Naive thymus-derived CD4-positive, alpha-beta T cell (primary cell): ENCODE measurements around the gene CC2D1A. TPM values are rescaled to one million over a fixed set of nuclear protein-coding genes. Genes with fewer than 3 reads are reported as not detected.
A peak's percentile ranks its signal among the peaks of the same experiment; 100 is the strongest.
"Not testable (repeated sequence)": the region's sequence is repeated elsewhere in the genome, so short reads cannot be mapped to it uniquely, and the experiment has no call there.

ENCODE experiments used
- ATAC-seq: fragments of 150-1000 bp; cut with Tn5 transposase; 2 replicates; pipeline ENCODE4 v1.10.0; 2021; ENCODE audit warnings: mild to moderate bottlenecking, moderate library complexity
- CTCF ChIA-PET: fragments of 350-600 bp; sonication (Branson Sonifier 250); formaldehyde crosslinking; loops from one replicate; lab custom pipeline; 2021; ENCODE audit warnings: antibody characterized with exemption; lab: Charles Lee
- POLR2A ChIA-PET: fragments of 350-600 bp; sonication (Branson Sonifier 250); formaldehyde crosslinking; loops from one replicate; lab custom pipeline; 2021; ENCODE audit warnings: antibody characterized with exemption, inconsistent platforms; lab: Charles Lee
- DNase-seq, 9 donors: peaks; one replicate each; pipeline versions ENCODE4 v3.0.0 to v3.0.0-alpha.2; 2020 to 2022; ENCODE audit warnings: mixed read lengths in 1 of 9
- H3K27ac ChIP-seq: one replicate; pipeline ENCODE4 v1.7.0; 2013; ENCODE audit warnings: mild to moderate bottlenecking, low read depth, low read length, moderate library complexity
- H3K27me3 ChIP-seq, 2 donors: one replicate each; pipeline ENCODE4 v1.7.0; 2013; ENCODE audit warnings: low read length in 2 of 2, mild to moderate bottlenecking in 2 of 2, moderate library complexity in 2 of 2; ENCODE audit not compliant: control insufficient read depth in 2 of 2, insufficient read depth in 2 of 2
- H3K36me3 ChIP-seq, 3 experiments: 1 replicate in 2 of 3; 2 replicates in 1 of 3; pipeline ENCODE4 v1.7.0; 2013; ENCODE audit warnings: low read length in 3 of 3, mild to moderate bottlenecking in 3 of 3, moderate library complexity in 1 of 3; ENCODE audit not compliant: insufficient read depth in 3 of 3, control insufficient read depth in 2 of 3
- H3K4me1 ChIP-seq, 2 donors: one replicate each; pipeline ENCODE4 v1.7.0; 2013; ENCODE audit warnings: low read length in 2 of 2, mild to moderate bottlenecking in 2 of 2, moderate library complexity in 1 of 2; ENCODE audit not compliant: control insufficient read depth in 2 of 2, insufficient read depth in 2 of 2
- H3K4me3 ChIP-seq: 2 replicates; pipeline ENCODE4 v1.7.0; 2013; ENCODE audit warnings: mild to moderate bottlenecking, low read length
- H3K9me3 ChIP-seq, 3 experiments: 1 replicate in 2 of 3; 2 replicates in 1 of 3; pipeline ENCODE4 v1.7.0; 2013; ENCODE audit warnings: low read length in 3 of 3; ENCODE audit not compliant: control insufficient read depth in 2 of 3
- H3K27ac Mint-ChIP-seq, 9 donors: one replicate each; pipeline ENCODE4 v1.8.0; 2020 to 2022; ENCODE audit warnings: mixed read lengths in 9 of 9, mild to moderate bottlenecking in 8 of 9, moderate library complexity in 5 of 9, inconsistent platforms in 2 of 9
- H3K27me3 Mint-ChIP-seq, 5 donors: one replicate each; pipeline ENCODE4 v1.8.0; 2021 to 2022; ENCODE audit warnings: mixed read lengths in 5 of 5, mild to moderate bottlenecking in 1 of 5
- H3K36me3 Mint-ChIP-seq, 5 donors: one replicate each; pipeline ENCODE4 v1.8.0; 2020 to 2022; ENCODE audit warnings: mixed read lengths in 5 of 5, mild to moderate bottlenecking in 3 of 5, inconsistent platforms in 1 of 5
- H3K4me1 Mint-ChIP-seq, 7 donors: one replicate each; pipeline ENCODE4 v1.8.0; 2020 to 2022; ENCODE audit warnings: mixed read lengths in 7 of 7, mild to moderate bottlenecking in 3 of 7, inconsistent platforms in 1 of 7
- H3K4me3 Mint-ChIP-seq, 10 donors: one replicate each; pipeline ENCODE4 v1.8.0; 2020 to 2022; ENCODE audit warnings: mild to moderate bottlenecking in 10 of 10, mixed read lengths in 10 of 10, moderate library complexity in 6 of 10, inconsistent platforms in 2 of 10
- H3K9me3 Mint-ChIP-seq, 11 donors: one replicate each; pipeline ENCODE4 v1.8.0; 2020 to 2022; ENCODE audit warnings: mixed read lengths in 11 of 11, mild to moderate bottlenecking in 4 of 11, inconsistent platforms in 1 of 11, moderate library complexity in 1 of 11
- intact Hi-C, 2 donors: fragments of 100-400 bp; cut with micrococcal nuclease; formaldehyde crosslinking; loops; one replicate each; pipeline ENCODE4 v1.15.1; 2023
- polyA plus RNA-seq, 2 donors: library from polyadenylated mRNA; unstranded; fragments of 300-500 nt; fragmentation: Illumina TruSeq; gene quantifications; one replicate each; pipeline ENCODE4 v1.2.3, GENCODE V29; 2021
- total RNA-seq, 6 experiments: library from RNA in 5 of 6; stranded (reverse) in 5 of 6; gene quantifications; 1 replicate in 5 of 6; 2 replicates in 1 of 6; pipeline ENCODE4 v1.2.3 and lab custom pipeline; 2021 to 2026

CC2D1A gene
- total and polyA plus RNA-seq, 7 experiments from 2014 or later = 4.1 to 33.1 (median 28.8) TPM

DNA sequence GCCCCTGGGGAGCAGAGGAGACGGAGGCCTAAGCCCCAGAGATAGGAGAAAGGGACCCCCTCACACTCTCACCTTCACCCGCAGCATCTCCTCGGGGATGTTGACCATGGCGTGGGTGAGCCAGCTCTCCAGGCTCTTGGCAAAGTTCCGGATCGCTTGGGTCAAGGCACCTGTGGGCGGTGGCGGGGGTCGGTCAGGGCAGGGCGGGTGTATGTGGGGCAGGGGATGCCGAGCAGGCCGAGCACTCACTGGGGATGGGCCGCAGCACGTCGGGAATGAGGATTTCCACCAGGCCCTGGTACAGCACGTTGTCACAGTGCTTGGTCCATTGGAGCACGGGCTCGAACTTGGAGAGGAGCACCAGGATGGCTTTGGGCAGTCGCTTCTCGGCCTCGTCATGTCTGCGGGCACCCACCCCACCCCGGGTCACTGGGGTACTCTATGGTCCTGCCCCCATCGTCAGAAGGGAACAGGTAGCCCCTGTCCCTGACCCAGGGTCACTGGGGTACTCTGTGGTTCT is 59.4 kb downstream of the CC2D1A start:
- peak overlapping the region in 1 of 9 donors; percentile 10 for H3K27ac Mint-ChIP-seq
- Histone ChIP-seq H3K27me3 (no peaks in the 10 kb centered on the region), H3K4me3 (no peak overlapping the region), H3K27ac (no peak overlapping the region), H3K4me1 (no peaks in the 10 kb centered on the region), H3K9me3 (no peaks in the 10 kb centered on the region), H3K36me3 (peaks cover 0 to 82% (median 0%) of the 10 kb centered on the region in 3 experiments)
- ATAC-seq = no peak
- DNase-seq = no peak
- no peaks in the 10 kb centered on the region for H3K27me3 Mint-ChIP-seq
- peaks cover 0 to 20% (median 10%) of the 10 kb centered on the region in 5 donors for H3K36me3 Mint-ChIP-seq
- peaks cover 0 to 2% (median 0%) of the 10 kb centered on the region in 7 donors for H3K4me1 Mint-ChIP-seq
- H3K4me3 Mint-ChIP-seq = no peak overlapping the region
- ChIA-PET CTCF (no interaction called here), POLR2A (no interaction called here)
- intact Hi-C loops = no loop called here
- no peaks in the 10 kb centered on the region for H3K9me3 Mint-ChIP-seq

DNA sequence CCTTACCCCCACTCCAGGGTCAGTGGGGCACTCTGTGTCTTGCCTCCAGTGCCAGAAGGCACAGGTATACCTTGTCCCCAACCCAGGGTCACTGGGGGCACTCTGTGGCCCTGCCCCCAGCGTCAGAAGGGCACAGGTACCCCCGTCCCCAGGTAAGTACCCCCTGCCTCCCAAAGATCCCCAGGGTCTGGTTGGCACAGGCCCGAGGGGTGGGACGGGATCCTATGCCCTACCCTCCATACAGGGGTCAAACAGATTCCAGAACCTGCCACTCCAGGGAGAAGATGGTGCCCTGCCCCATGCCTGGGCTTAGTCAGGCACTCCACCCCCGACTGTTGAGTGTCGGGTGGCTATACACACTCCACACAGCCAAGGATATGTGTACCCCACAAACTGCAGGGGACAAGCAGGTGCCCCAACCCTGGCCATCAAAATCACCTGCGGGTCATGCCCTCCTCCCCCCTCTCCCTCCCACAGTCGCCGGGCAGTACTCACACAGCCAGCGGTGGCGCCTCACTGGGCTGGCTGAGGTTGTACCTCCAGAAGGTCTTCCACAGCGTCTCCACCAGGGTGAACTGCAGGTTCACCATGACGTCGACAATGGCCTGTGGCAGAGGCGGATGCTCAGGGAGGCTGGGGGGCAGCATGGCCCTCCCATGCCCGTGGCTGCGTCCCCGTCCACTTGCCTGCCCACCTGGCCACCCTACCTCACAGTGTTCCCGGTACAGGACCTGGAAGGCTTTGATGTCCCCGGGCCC is 60.1 kb downstream of the CC2D1A start:
- H3K4me1 ChIP-seq = no peaks in the 10 kb centered on the region
- DNase-seq = no peak
- H3K4me3 ChIP-seq = no peak overlapping the region
- POLR2A ChIA-PET = no interaction called here
- no peak for ATAC-seq
- no peaks in the 10 kb centered on the region for H3K9me3 ChIP-seq
- H3K36me3 ChIP-seq = peaks cover 0 to 77% (median 0%) of the 10 kb centered on the region in 3 experiments
- Mint-ChIP-seq H3K36me3 (peaks cover 0 to 20% (median 10%) of the 10 kb centered on the region in 5 donors), H3K9me3 (no peaks in the 10 kb centered on the region), H3K27me3 (no peaks in the 10 kb centered on the region), H3K4me3 (no peak overlapping the region), H3K4me1 (peaks cover 0 to 2% (median 0%) of the 10 kb centered on the region in 7 donors), H3K27ac (no peak overlapping the region)
- intact Hi-C loops = no loop called here
- H3K27ac ChIP-seq = no peak overlapping the region
- no peaks in the 10 kb centered on the region for H3K27me3 ChIP-seq
- CTCF ChIA-PET = no interaction called here

DNA sequence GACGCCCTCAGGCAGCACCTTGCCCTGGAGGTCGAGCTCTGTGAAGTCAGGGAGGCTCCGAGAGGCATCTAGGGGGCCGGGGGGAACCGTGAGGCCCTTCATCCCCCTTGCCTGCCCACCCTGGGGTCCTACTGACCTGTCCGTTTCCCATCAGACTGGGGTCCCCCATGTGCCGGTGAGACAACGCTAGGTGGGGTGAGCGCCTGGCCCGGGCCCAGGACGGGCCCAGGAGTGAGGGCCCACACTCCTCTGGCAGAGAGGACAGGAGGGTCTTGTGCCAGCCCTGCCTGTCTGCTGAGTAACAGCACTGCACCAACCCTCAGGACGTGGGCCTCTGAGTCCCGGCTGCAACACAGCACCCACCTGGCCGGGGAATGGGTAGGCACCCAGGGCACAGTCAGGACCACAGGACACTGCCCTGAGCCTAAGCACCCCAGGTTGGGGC is 60.7 kb downstream of the CC2D1A start:
- H3K36me3 Mint-ChIP-seq = peaks cover 0 to 15% (median 5%) of the 10 kb centered on the region in 5 donors

DNA sequence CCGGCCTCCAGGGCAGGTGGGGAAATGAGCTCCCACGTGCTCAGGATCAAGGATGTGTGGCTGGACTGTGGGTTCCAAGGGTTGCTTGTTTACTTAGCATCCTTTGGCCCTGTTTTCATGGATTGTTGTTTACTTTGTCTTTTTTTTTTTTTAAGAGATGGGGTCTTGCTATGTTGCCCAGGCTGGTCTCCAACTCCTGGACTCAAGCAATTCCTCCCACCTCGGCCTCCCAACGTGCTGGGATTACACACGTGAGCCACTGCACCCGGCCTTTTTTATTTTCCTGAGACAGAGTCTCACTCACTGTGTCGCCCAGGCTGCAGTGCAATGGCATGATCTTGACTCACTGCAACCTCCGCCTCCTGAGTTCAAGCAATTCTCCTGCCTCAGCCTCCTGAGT is 61.2 kb downstream of the CC2D1A start:
- intact Hi-C loops, H3K4me1 Mint-ChIP-seq, H3K27me3 ChIP-seq, H3K27me3 Mint-ChIP-seq, H3K9me3 Mint-ChIP-seq, DNase-seq, H3K4me3 ChIP-seq, H3K4me3 Mint-ChIP-seq, H3K27ac ChIP-seq, H3K9me3 ChIP-seq, ATAC-seq, H3K4me1 ChIP-seq, CTCF ChIA-PET: not testable (repeated sequence)
- Mint-ChIP-seq H3K36me3 (peaks cover 0 to 15% (median 5%) of the 10 kb centered on the region in 5 donors), H3K27ac (peak overlapping the region in 1 of 9 donors; percentile 8)
- POLR2A ChIA-PET = interaction anchor here (0.6 kb wide), 1 partner anchor 921 kb away, joined by 3 read pairs; no protein-coding TSS in a partner anchor
- peaks cover 0 to 73% (median 0%) of the 10 kb centered on the region in 3 experiments for H3K36me3 ChIP-seq

More for the DNA sequence above, 60.7 kb downstream of the CC2D1A start:
- H3K27me3 ChIP-seq = no peaks in the 10 kb centered on the region
- H3K36me3 ChIP-seq = peaks cover 0 to 77% (median 0%) of the 10 kb centered on the region in 3 experiments
- H3K27ac ChIP-seq = no peak overlapping the region
- ATAC-seq (no peak), DNase-seq (no peak)
- Mint-ChIP-seq H3K4me1 (peaks cover 0 to 2% (median 0%) of the 10 kb centered on the region in 7 donors), H3K27me3 (no peaks in the 10 kb centered on the region), H3K9me3 (no peaks in the 10 kb centered on the region), H3K27ac (no peak overlapping the region), H3K4me3 (no peak overlapping the region)
- ChIA-PET POLR2A (interaction anchor here (0.6 kb wide), 1 partner anchor 920 kb away, joined by 3 read pairs; no protein-coding TSS in a partner anchor), CTCF (no interaction called here)
- no peaks in the 10 kb centered on the region for H3K4me1 ChIP-seq
- H3K9me3 ChIP-seq = no peaks in the 10 kb centered on the region
- intact Hi-C loops = no loop called here
- H3K4me3 ChIP-seq = no peak overlapping the region

DNA sequence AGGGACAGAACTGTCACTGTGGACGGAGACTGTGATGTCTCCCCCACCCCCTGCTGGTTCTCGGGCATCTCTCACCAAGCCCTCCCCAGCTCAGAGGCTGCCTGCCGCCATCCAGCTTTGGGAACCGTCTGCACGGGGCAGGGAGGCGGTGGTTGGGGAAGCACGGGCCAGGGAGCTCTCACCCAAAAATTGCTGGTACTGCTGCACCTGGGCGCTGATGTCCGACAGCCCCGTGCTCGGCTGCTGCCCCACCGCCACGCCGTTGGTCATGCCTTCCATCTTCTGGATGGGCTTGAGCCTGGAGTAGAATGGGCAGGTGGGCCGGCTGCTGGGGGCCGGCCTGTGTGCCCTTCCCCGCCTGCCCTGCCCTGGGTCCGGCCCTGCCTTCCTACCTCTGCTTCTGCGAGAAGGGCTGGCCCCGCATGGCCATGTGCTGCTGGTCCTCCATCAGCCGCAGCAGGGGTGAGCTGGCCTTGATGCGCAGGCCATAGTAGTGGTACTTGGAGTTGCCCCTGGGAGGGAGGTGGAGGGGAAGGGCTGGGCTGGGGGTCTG is 62.5 kb downstream of the CC2D1A start:
- ATAC-seq (no peak), DNase-seq (no peak)
- Mint-ChIP-seq H3K27me3 (no peaks in the 10 kb centered on the region), H3K9me3 (no peaks in the 10 kb centered on the region), H3K27ac (no peak overlapping the region), H3K4me3 (no peak overlapping the region), H3K4me1 (peaks cover 0 to 4% (median 0%) of the 10 kb centered on the region in 7 donors), H3K36me3 (peaks cover 0 to 18% (median 5%) of the 10 kb centered on the region in 5 donors)
- Histone ChIP-seq H3K4me3 (no peak overlapping the region), H3K4me1 (no peaks in the 10 kb centered on the region), H3K9me3 (no peaks in the 10 kb centered on the region), H3K27me3 (no peaks in the 10 kb centered on the region), H3K27ac (no peak overlapping the region), H3K36me3 (peaks cover 0 to 73% (median 0%) of the 10 kb centered on the region in 3 experiments)
- ChIA-PET CTCF (no interaction called here), POLR2A (interaction anchor here (0.6 to 1.0 kb wide), 2 partner anchors 10 to 261 kb away, joined by 3 read pairs; no protein-coding TSS in a partner anchor)
- intact Hi-C loops = no loop called here

DNA sequence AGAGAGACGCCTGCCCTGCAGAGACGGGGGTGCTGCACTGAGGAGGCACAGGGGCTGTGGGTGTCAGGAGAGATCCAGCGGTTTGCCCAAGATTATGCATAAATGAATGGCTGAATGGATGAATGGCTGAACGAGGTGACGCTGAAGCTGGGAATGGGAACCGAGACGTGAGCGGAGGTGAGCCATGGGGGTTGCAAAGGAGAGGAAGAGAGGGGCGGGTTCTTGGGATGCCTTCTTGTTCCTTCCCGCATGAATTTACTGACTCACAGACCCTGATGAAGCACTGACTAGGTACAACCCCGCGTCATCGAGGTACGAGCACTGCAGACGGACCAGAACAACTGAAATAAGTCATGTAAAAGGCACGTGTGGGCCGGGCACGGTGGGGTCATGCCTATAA is 63.0 kb downstream of the CC2D1A start:
- ChIA-PET CTCF (interaction anchor here (0.6 kb wide), 1 partner anchor 16 kb away, joined by 3 read pairs; no protein-coding TSS in a partner anchor), POLR2A (no interaction called here)
- no peaks in the 10 kb centered on the region for H3K27me3 Mint-ChIP-seq
- intact Hi-C loops = no loop called here
- peaks cover 0 to 19% (median 6%) of the 10 kb centered on the region in 5 donors for H3K36me3 Mint-ChIP-seq
- Histone ChIP-seq H3K4me3 (no peak overlapping the region), H3K9me3 (no peaks in the 10 kb centered on the region), H3K27me3 (no peaks in the 10 kb centered on the region), H3K4me1 (peaks cover 0 to 3% of the 10 kb centered on the region in 2 donors), H3K36me3 (peaks cover 0 to 73% (median 0%) of the 10 kb centered on the region in 3 experiments), H3K27ac (no peak overlapping the region)
- DNase-seq (no peak), ATAC-seq (no peak)
- H3K4me3 Mint-ChIP-seq = no peak overlapping the region
- no peak overlapping the region for H3K27ac Mint-ChIP-seq
- H3K4me1 Mint-ChIP-seq = peaks cover 3 to 9% (median 4%) of the 10 kb centered on the region in 7 donors
- H3K9me3 Mint-ChIP-seq = no peaks in the 10 kb centered on the region
